OCI-M1 (cell line): Measurements from ENCODE around the gene DNAH11.
"Not testable (repeated sequence)": the region's sequence is repeated elsewhere in the genome, so short reads cannot be mapped to it uniquely, and the experiment has no call there.

Source experiments
- DNase-seq: peaks from one replicate; lab custom pipeline; 2025; lab: John Stamatoyannopoulos, UW

DNAH11 gene

DNA sequence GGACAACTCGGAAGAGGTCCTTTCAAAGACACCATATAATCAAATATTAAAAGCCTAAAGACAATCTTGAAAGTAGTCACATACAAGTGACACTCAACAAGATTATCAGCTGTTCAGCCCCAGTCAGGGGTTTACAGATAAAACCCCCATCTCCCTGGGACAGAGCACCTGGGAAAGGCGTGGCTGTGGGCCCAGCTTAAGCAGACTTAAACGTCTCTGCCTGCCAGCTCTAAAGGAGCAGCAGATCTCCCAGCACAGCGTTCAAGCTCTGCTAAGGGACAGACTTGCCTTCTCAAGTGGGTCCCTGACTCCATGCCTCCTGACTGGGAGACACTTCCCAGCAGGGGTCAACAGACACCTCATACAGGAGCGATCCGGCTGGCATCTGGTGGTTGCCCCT, 384.9 kb downstream of the DNAH11 start:
- DNase-seq = no peak

DNA sequence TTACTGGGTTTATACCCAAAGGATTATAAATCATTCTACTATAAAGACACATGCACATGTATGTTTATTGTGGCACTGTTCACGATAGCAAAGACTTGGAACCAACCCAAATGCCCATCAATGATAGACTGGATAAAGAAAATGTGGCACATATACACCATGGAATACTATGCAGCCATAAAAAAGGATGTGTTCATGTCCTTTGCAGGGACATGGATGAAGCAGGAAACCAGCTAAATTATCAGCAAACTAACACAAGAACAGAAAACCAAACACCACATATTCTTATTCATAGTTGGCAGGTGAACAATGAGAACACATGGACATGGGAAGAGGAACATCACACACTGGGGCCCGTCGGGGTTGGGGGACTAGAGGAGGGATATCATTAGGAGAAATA, 390.5 kb downstream of the DNAH11 start:
- DNase-seq = not testable (repeated sequence)

DNA sequence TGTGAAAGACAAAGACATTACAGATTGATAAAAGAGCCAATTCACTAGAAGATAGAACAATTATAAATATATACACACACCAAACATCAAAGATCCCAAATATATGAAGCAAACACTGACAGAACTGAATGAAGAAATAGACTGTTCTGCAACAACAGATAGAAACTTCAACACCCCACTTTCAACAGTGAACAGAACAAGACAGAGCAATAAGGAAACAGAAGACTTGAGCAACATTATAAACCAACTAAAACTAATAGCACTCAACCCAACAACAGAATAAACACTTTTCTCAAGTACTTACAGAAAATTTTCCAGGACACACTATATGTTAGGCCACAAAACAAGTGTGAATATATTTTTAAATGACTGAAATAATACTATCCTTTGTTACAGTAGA, 392.0 kb downstream of the DNAH11 start:
- DNase-seq = no peak

DNA sequence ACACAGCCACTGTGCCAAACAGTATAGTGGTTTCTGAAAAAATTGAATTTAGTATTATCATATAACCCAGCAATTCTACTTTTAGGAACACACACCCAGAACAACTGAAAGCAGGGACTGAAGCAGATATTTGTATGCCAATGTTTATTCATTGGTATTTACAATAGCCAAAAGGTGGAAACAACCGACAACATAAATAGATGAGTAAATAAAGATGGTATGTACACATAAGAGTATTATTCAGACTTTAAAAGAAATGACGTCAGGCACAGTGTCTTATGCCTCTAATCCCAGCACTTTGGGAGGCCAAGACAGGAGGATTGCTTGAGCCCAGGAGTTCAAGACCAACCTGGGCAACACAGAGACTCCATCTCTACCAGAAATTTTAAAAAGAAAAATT, 395.6 kb downstream of the DNAH11 start:
- DNase-seq = no peak

DNA sequence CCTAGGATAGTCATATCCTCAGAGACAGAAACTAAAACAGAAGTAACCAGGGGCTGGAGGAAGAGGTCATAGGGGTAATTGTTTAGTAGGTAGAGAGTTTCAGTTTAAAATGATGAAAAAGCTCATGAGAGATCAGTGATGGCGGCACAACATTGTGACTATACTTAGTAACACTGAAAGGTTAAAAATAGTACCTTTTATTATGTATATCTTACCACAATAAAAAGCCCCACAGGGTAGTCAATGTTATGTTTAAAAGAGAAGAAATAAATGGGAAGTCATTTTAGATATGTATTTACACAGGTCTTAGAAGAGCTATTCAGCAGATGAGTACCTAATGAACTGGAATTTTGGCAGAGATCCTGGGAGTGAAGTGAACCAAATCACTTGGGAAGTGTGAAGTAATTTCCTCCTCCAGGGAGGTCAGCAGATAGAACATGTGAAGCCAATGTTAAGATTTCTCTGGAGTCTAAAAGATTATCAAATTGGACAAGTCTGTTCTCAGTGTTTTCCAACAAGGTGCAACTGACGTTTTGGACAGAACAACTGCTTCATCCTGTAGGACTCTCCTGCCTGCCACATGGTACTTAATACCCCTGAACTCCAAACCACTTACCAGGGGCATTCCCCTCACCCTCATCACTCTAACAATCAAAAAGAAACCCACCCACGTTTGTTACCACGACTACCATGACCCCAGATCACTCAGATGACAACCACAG, 396.5 kb downstream of the DNAH11 start:
- no peak for DNase-seq

DNA sequence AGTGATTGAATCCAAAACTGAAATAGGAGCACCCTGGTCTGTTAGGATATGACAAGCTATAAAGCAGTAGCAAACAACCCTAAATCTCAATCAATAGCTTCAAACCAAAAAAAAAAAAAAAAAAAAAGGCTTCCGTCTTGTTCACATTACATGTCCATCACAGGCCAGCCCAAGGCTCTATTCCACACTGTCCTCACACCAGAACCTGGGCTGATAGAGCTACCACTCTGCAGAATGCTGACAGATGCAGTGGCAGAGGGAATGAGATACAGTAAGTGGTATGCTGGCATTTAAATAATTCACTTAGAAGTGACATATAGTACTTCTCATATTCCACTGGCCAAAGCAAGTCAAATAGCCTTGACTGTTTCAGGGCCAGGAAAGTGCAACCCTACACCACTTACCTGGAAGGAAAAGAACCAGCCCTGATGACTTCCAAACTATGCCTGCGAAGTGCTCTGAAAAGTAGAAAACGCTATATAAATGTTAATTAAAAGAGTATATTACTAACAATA, 397.1 kb downstream of the DNAH11 start:
- no peak for DNase-seq

DNA sequence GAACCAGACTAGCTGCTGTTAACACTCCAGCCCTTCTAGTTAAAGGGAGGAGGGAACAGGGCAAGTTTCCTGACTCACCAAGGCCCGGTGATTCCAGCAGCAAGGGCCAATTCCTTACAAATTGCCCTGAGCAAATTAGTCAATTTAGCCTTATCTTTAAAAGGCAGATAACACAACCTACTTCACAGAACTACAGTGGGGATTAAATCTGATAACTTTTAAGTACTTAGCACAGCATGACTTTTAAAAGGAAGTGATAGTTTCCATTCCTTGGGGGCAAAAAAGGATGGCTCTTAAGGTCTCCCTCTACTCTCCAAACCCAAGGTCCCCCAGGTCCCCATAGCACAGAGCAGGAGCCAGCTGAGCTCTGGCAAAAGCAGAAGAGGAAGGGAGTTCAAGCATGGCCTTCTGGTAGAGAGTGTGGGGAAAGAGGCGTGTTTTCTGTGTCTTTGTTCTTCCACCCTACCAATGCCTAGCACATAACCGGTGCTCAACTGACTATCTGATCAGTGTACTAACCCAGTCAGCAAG, 398.8 kb downstream of the DNAH11 start:
- peak; percentile 2 for DNase-seq

DNA sequence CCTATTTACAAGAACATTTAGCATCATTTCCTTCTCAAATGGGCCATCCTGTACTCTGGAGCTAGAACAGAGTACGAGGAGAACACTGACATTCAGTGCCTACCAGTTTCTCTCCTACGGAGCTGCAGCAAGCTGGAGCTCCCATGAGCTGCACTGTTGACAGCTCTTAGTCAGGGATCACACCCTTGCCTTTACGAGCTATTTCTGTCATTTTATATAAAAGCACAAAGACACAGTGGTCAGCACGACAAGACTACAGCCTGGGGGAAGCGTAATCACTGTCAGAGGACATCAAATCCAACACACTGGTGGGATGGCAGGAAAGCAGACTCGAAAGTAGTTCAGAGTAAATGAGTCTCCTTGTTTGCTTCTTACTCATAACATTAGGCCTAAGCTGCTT, 400.1 kb downstream of the DNAH11 start:
- DNase-seq = no peak

DNA sequence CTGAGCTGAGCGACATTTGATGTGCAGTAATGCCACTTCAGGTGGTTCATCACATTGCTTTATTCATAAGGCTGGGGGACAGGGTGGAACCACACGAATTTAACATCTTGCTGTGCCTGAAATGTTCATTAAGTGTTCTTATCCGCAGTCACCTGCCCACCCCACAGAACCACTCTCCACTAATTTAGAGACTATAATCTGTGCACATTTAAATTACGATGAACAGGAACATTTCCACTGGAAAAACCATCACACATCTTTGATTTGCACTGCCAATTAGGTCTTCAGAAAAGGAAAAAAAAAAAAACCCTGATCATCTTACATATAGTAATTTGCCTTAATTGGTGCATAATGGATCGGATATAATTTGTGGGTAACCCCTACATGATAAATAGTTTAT, 400.6 kb downstream of the DNAH11 start:
- no peak for DNase-seq

DNA sequence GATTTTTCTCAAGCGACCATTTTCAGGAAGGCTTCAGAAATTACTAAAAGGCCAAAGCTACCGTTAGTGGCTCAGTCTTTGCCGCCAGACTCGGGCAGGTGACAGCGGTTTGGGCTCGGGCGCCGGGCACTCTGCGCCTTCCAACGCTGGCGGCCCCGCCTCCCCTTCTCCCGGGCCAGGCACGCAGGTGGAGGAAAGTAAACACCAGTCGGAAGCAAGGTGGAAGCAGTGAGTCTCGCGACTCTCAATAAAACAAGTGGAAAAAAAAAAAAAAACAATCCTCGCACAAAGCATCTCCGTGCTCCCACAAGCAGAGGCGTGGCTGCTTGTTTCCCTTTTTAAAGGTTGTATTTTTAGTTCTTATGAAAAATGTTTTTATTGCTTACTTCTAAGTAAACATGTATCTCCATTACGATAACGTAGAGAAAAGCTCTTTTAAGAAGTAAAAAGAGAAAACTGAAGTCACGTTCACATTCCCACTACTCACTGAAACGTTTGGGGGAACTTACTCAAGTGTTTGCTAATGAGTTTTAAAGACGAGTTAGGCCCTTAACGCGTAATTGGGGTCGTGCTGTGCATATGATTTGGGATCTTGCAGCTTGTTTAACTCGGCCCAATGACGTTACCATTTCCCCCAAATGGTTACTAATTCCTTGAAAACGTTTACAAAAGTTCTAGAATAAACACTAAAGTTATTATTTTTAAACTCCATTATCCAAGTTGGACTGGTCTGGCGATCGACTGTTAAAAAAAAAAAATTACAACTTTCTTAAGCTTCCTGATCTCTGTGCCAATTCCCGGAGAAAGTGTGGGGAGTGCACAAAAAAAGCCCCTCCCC, 402.0 kb downstream of the DNAH11 start:
- peak; percentile 5 for DNase-seq

DNA sequence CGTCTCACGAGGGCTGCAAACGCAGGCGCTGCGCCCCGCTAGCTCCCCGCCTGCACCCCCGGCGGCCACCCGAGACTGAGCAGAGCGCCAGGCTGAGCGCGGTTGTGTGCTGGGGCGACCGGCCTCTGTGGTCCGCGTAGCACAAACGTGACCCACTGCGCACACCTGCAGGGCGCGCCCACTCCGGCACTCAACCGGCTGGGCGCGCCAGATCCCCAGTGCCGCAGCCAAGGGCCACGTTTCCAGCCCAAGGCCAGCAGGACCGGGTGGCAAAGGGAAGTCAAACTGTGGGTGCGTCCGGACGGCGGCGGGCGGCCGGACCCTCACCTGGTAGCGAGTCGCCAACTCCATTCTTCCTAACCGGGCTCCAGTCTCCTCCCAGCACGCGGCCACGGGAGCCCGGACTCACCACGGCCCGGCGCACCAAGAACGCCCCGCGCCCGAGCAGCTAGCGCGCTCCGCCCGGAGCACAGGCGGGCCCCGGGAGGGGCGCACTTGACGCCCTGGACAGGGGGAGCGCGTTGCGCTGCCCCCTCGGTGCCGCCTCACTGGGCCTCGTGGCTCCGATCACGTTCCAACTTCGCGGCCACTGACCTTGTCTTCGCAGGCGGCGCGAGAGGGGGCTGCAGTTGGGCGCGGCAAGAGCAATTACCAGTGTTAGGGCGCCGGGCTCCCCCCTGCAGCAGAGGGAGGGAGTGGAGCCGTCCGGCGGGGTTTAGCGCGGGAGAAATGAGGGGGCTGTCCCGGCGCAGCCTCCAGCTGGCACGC, 402.8 kb downstream of the DNAH11 start, which contains the start of gene CDCA7L:
Gene CDCA7L, minus strand, starts transcription at position 446 of the 768 bp plus-strand sequence. Its CDS starts 95 bp downstream, at position 351.
- DNase-seq = peak; percentile 1

DNA sequence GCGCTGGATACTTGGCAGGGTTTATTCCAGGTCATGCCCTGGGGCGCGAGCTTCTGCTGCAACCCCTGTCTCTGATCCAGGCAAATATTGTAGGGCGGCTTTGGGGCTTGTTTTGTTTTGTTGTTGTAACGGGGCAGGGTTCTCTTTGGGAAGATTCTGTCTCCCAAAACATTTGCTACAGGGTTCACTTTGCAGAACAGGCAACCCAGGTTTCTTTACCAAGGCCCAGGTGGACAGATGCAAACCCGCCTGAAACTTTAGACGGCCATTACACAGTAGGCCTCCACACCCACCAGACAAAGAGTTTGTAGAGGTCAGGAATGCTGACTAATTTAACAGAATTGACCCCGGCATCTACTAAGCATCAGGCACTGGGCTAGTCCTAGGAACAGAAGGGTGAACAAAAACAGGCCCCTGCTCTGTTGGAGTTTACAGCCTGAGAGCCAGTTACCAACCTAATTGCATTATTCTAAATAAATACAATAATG, 403.4 kb downstream of the DNAH11 start:
- no peak for DNase-seq

DNA sequence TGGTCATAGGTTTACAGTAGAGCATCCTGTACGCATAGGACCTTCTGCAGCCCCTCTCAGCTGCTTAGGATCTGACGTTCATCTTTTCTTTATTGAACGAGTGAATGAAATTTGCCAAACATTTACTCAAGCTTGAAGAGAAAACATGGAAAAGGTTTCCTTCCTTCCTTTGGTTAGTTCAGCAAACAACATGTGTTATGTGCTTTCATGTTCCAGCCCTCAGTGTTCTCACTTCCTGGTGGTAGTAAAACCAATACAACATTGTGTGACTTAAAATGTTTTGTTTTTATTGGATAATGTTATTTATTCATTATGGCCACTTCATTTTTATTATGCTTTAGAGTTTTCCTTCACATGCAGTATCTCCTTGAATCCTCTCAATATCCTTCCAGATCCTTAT, 404.2 kb downstream of the DNAH11 start:
- DNase-seq = no peak

DNA sequence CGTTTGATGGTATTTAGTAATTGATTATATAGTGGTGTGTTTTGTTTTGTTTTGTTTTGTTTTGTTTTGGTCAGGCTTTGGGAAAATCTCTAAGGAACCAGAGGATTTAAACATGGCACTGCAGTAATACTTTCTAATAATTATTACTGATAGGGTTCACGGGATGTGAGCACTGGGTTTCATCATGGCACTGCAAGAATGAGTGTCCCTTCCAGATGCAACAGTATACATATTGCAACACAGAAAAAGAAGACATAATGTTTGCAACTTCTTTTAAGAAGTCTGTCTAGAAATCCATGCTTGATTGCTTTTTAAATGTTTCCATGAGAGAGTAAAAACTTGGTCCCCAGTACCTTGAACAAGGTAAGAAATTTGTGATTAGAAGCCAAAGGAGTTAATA, 405.1 kb downstream of the DNAH11 start:
- no peak for DNase-seq

DNA sequence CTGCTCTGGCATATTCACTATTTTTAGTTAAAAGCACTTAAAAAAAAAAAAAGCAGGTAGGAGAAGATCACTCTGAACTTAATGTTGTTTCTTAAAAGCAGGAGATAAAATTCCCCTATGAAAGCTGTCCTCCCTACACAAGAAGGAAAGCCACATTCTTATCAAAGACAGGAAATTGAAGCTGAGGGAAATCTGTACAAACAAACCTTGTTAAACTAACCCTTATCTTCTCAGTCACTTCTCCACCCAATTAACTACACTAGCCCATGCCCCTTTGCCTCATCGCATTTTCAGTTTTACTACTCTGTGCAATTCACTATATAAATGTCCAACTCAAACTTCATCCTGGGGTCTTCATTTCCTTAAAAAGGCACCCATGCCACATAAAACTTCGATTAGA, 405.5 kb downstream of the DNAH11 start:
- DNase-seq = peak; percentile 34

DNA sequence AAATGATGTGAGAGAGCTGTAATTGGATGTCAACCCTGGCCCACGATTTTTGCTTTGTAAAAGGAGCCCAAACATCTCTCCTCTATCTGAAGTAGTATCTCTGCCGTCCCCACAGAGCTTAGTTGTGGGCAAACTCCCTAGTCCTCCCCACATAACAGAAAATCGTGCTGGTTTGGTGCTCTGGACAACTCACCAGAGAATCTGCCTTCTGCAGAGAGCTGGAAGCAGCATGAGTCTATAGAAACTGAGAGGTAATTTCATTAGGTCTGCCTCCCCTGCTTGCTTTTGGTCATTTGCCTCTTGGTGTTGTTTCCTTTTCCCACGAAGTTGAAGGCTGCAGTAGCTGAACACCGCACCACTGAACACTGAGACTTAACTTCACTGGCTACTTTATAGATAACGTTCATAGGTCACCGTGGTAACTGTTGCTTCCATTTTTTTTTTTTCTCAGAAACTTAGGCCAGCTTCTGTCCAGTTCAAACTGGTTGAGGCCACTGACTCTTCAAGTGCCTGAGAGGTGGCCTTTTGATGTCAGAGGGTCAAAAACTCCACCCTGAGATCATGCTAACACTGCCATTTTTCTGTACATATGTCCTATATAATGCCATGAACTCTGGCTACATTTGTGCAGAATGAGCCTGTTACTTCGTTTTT, 406.2 kb downstream of the DNAH11 start:
- peak; percentile 66 for DNase-seq
